Measurements from ENCODE around the gene ATP1A4. TPM values are rescaled to one million over a fixed set of nuclear protein-coding genes. Genes with fewer than 3 reads are reported as not detected.

Gene ATP1A4
- total RNA-seq, 2 donors from 2014 or later = 2.8 to 5.2 TPM

DNA sequence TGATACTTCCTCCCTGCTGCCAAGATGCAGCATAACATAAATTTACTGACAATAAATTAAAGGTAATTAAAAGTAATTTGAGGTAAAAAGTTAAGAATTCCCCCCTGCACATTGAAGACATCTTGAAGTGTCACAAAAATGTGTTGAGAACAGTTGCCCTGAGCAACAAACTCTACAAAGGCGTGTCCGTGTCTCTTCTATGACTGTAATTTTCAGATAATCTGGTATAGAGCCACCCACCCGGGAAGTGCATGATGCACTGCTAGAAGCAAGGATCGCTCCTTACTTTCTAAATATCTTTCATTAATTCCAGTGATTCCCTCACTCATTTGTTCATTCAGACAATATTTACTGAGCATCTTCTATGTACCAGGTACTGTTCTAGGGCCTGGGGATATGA lies 27.9 kb downstream of the ATP1A4 start:
- 87% methylated on average over 4 of the region's 4 CpGs for WGBS
- no peaks in the 10 kb centered on the region for H3K27me3 ChIP-seq (replicated peaks; ENCODE audit: insufficient read depth)
- H3K27ac ChIP-seq = no peak overlapping the region
- DNase-seq (ENCODE audit: low spot score) = no peak
- H3K36me3 ChIP-seq = no peaks in the 10 kb centered on the region
- H3K4me3 ChIP-seq = no peak overlapping the region
- intact Hi-C loops (cut with DNase I) = no loop called here
- H3K9me3 ChIP-seq = no peaks in the 10 kb centered on the region
- no peaks in the 10 kb centered on the region for H3K4me1 ChIP-seq (replicated peaks)
- TF ChIP-seq, protein P1, sequence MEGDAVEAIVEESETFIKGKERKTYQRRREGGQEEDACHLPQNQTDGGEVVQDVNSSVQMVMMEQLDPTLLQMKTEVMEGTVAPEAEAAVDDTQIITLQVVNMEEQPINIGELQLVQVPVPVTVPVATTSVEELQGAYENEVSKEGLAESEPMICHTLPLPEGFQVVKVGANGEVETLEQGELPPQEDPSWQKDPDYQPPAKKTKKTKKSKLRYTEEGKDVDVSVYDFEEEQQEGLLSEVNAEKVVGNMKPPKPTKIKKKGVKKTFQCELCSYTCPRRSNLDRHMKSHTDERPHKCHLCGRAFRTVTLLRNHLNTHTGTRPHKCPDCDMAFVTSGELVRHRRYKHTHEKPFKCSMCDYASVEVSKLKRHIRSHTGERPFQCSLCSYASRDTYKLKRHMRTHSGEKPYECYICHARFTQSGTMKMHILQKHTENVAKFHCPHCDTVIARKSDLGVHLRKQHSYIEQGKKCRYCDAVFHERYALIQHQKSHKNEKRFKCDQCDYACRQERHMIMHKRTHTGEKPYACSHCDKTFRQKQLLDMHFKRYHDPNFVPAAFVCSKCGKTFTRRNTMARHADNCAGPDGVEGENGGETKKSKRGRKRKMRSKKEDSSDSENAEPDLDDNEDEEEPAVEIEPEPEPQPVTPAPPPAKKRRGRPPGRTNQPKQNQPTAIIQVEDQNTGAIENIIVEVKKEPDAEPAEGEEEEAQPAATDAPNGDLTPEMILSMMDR (IDR thresholded peaks at IDR 0.05) = no peak
- TF ChIP-seq POLR2AphosphoS5 (IDR thresholded peaks at IDR 0.05) (no peak), POLR2A (IDR thresholded peaks at IDR 0.05) (no peak)

DNA sequence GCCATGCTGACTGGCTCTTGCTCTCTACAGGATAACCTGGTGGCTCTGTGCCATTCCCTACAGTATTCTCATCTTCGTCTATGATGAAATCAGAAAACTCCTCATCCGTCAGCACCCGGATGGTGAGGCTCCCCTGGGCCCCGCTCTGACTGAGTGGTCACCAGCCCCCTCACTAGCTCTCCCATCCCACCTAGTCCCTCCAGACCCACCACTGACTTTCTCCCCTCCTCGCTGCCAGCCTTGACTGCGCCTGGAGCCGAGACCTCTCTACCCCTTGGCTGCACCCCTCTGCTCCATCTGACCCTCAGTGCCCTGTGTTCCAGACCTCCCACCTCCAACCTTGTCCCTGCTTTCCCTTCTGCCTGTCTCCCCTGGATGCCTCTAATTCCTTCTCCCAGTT lies 34.8 kb downstream of the ATP1A4 start:
- no peaks in the 10 kb centered on the region for H3K36me3 ChIP-seq
- no peak for DNase-seq (ENCODE audit: low spot score)
- no peak overlapping the region for H3K4me3 ChIP-seq
- H3K27ac ChIP-seq = no peak overlapping the region
- no peaks in the 10 kb centered on the region for H3K4me1 ChIP-seq (replicated peaks)
- WGBS = 93% methylated on average over 7 of the region's 7 CpGs
- H3K27me3 ChIP-seq (replicated peaks; ENCODE audit: insufficient read depth) = no peaks in the 10 kb centered on the region
- intact Hi-C loops (cut with DNase I) = no loop called here
- no peaks in the 10 kb centered on the region for H3K9me3 ChIP-seq
- TF ChIP-seq POLR2AphosphoS5 (IDR thresholded peaks at IDR 0.05) = no peak
- TF ChIP-seq, protein P1 (IDR thresholded peaks at IDR 0.05) = no peak
- TF ChIP-seq POLR2A (IDR thresholded peaks at IDR 0.05) = no peak

DNA sequence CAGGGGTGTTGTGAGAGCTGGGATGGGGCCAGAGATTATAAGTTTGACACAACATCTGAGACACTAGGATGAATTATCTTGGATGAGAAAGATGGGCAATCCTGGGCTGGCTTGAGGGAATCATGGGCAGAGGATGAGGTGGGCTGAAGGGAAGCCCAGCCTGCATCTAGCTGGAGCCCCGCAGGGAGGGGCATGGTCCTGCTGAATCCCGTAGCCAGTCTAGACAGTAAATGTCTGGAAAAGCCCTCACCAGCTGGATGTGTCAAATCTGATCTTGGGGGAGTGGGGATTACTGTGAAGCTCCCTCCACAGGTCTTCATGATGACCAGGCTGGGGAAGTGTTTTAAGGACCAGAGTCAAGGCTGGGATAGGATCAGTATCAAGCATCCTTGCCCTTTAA lies 35.3 kb downstream of the ATP1A4 start:
- TF ChIP-seq, protein P1 (IDR thresholded peaks at IDR 0.05) = no peak
- no peak for TF ChIP-seq POLR2AphosphoS5 (IDR thresholded peaks at IDR 0.05)
- TF ChIP-seq POLR2A (IDR thresholded peaks at IDR 0.05) = no peak
- Histone ChIP-seq H3K27ac (no peak overlapping the region), H3K27me3 (replicated peaks; ENCODE audit: insufficient read depth) (no peaks in the 10 kb centered on the region), H3K36me3 (no peaks in the 10 kb centered on the region), H3K9me3 (no peaks in the 10 kb centered on the region), H3K4me1 (replicated peaks) (no peaks in the 10 kb centered on the region), H3K4me3 (no peak overlapping the region)
- intact Hi-C loops (cut with DNase I) = no loop called here
- WGBS = 56% methylated on average over 2 of the region's 2 CpGs
- no peak for DNase-seq (ENCODE audit: low spot score)

DNA sequence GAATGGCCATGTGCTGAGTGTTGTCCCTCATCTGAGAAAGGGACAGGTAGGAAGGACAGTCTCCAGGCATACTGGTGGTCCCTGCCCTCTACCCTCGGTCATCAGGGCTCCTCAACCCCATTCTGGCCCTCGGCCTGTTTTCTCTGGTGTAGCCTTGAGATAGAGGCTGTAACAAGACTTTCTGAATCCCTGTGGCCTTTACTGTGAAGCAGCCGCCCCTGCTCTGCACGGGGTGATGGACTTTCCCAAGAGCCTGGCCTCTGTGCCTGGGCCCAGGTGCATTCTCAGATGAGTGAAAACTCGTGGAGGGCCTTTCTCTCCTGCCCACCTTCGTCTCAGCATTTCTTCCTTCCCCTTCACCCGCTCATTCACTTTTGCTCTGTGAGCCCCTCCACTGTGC lies 36.0 kb downstream of the ATP1A4 start:
- DNase-seq (ENCODE audit: low spot score) = no peak
- H3K4me3 ChIP-seq = no peak overlapping the region
- H3K27ac ChIP-seq = no peak overlapping the region
- no peaks in the 10 kb centered on the region for H3K36me3 ChIP-seq
- H3K9me3 ChIP-seq = no peaks in the 10 kb centered on the region
- TF ChIP-seq POLR2A (IDR thresholded peaks at IDR 0.05) = no peak
- no peak for TF ChIP-seq POLR2AphosphoS5 (IDR thresholded peaks at IDR 0.05)
- TF ChIP-seq, protein P1 (IDR thresholded peaks at IDR 0.05) = no peak
- 86% methylated on average over 7 of the region's 7 CpGs for WGBS
- no peaks in the 10 kb centered on the region for H3K4me1 ChIP-seq (replicated peaks)
- H3K27me3 ChIP-seq (replicated peaks; ENCODE audit: insufficient read depth) = no peaks in the 10 kb centered on the region
- intact Hi-C loops (cut with DNase I) = no loop called here

DNA sequence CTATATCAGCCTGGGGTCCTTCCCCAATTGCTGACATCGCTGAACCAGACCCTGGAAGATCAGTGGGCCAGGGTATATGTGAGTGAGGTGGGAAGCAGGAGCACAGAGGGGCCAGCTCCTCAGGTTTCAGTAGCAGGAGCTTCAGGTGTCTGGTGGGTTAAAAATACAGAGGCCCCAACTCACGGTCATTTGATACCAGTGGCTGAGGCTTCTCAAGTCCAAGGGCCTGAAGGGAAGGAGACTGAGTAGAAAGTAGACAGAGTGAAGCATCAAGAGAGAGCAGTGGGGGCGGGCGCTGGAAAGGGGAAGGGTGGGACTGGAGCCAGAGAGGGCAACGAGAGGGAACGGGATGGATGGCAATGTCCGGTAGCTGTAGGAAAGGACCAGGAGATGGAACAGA lies 36.9 kb downstream of the ATP1A4 start:
- Histone ChIP-seq H3K4me3 (no peak overlapping the region), H3K4me1 (replicated peaks) (peaks cover 2% of the 10 kb centered on the region), H3K27me3 (replicated peaks; ENCODE audit: insufficient read depth) (no peaks in the 10 kb centered on the region), H3K36me3 (no peaks in the 10 kb centered on the region), H3K27ac (no peak overlapping the region), H3K9me3 (no peaks in the 10 kb centered on the region)
- WGBS = 76% methylated on average over 7 of the region's 7 CpGs
- intact Hi-C loops (cut with DNase I) = no loop called here
- TF ChIP-seq, protein P1 (IDR thresholded peaks at IDR 0.05) = no peak
- DNase-seq (ENCODE audit: low spot score) = no peak

Measured in prostate gland (tissue), 2 donors.